Bone marrow (tissue), 2 donors: ENCODE data around the gene ABCB10.

Experiments
- DNase-seq, 2 donors: peaks; one replicate each; lab custom pipeline; 2025; lab: John Stamatoyannopoulos, UW

The ABCB10 gene

DNA sequence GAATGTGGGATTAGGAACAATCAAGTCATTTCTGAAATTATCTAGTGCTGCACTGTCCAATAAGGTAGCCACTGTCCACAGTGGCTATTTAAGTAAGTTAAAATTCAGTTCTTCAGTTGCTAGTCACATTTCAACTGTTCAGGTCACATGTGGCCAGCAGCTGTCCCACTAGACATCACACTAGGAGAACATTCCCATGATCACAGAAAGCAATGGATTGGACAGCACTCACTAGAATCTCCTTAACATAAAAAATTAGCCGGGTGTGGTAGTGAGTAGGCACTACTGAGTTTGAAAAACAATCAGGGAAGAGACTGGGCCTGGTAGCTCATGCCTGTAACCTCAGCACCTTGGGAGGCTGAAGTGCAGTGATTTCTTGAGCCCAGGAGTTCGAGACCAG lies 84.0 kb downstream of the ABCB10 start:
- no peak for DNase-seq

DNA sequence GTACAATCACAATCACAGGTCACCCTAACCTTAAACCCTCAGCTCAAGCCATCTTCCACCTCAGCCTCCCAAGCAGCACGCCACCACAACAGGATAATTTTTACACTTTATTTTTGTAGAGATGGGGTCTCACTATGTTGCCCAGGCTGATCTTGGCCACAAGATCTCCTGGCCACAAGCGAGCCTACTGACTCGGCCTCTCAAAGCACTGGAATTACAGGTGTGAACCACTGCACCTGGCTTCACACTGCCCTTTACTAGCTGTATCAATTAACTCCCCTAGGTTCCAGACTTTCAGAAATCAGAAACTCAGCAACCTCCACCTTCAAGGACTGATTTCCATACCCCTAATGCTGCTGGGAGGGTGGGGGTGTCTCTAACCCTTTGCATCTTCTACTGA lies 87.3 kb downstream of the ABCB10 start:
- no peak for DNase-seq

DNA sequence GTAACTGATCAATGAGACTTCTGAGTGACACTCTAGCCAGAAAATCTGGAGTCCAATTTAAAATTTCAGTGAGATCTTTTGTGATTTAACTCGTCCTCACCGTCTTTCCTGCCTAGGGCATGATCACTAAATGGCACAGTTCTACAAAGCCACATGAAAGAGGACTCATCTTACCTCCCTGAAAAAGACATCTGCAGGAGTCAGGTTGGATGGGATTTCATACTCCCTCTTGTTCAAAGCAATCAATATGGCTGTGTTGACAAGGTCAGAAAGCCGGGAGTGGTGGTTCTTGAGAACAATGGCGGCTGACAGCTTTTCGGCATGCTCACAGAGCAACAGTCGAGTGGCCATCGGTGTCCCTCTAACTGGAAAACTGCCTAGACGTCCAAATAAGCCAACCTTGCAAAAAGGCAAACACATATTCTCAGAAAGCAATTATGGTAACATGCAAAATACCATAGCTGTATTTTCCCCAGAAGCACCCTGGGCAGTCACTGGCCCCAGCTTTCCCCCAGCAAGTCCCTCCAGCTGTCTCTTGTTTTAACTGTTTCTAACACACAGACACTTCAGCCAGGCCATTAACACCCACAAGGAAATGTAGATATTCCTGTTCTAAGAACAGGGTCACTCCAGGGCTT lies 88.0 kb downstream of the ABCB10 start:
- no peak for DNase-seq

DNA sequence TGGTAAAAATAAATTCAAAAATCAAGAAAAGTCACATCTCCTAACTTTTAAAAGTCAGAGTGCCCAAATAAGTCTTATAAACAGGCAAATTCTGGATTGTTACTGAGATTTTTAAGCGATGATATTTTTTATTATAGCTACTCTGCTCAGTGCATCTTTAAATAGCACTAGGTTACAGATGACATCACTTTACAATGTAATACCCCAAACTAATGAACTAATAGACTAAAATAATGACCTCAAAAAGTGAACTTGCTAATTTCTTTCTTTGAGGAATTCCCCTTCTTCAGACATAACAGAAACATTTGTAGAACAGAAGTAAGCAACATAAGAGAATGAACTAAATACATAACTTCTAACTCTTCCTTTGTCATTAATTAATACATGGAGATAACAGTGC lies 91.6 kb downstream of the ABCB10 start:
- DNase-seq, result no peak
